HG03196 (cell line): Measurements from ENCODE around the gene RIMKLB.
"Not testable (repeated sequence)": the region's sequence is repeated elsewhere in the genome, so short reads cannot be mapped to it uniquely, and the experiment has no call there.

Experiments used
- ATAC-seq: cut with Tn5 transposase; IDR thresholded peaks from one replicate; pipeline ENCODE4 v1.9.1; 2021; ENCODE audit not compliant: unreplicated experiment

RIMKLB gene

DNA sequence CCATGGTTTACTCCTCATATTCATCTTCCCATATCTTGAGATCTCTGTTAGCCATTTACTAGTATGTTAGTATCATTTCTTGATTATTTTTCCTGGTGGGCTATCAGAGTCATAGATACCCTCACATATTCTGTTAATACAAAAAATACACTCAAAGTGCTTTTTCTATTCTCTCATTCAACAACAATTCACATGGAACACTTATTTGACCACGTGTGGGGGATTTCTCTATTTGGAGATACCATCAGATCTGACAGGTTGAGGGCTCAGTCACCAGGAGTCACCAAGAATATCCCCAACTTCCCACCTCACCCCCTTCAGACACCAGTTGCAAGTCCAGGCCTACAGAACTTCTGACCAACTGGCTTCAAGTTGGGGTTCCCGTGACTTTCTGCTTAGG lies 72.7 kb downstream of the RIMKLB start:
- no peak for ATAC-seq

DNA sequence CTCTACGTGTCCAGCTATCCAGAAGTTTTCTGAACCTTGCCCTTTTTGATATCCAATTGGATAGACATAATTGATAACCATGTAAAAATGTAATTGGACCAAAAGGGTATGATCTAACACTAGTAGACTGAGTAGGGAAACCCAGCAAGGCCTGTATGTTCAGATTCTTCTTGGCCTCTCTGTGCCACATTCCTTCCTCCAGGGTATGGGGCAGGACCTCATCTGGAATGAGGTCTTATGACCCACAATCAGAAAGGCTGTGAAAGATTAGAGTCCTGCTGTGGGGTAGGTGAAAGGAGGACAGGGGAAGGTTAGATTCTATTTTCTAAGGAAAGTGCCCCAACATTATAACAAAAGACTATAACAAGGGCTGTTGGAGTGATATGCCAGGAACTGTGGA lies 73.3 kb downstream of the RIMKLB start:
- ATAC-seq, result no peak

DNA sequence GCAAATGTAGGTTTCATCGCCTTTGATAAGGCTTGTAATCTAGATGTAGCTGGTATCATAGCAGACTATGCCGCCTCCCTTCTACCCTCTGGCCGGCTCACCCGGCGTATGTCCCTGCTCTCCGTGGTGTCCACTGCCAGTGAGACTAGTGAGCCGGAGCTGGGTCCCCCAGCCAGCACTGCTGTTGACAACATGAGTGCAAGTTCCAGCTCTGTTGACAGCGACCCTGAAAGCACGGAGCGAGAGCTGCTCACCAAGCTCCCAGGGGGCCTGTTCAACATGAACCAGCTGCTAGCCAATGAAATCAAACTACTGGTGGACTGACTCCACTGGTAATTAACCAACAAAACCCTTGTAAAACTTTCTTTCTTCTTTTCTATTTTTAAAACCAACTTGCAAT lies 75.7 kb downstream of the RIMKLB start:
- no peak for ATAC-seq

GRCh38 chr12:8779281-8779680 lies 81.5 kb downstream of the RIMKLB start:
- no peak for ATAC-seq

- no peak for ATAC-seq
Measured at GRCh38 chr12:8779862-8780261, 82.1 kb downstream of the RIMKLB start.

DNA sequence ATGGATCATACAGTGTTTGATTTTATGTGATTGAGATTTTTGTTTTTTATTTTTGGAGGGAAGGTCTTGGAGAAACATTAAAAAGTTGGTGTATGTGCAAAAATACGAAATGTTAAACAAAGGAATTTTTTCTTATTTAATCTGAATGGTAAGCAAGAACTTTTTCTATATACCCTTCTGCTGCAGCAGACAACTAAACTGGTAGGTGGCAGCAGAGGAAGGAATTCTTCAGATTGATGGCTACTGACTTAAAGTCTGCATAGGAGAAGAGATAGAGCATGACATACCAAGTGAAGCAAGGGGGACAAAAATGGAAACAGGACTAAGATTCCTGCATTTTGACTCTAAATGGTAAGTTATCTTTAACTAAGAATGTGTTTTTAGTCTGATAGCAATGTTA lies 82.6 kb downstream of the RIMKLB start:
- ATAC-seq, result no peak

GRCh38 chr12:8781381-8782127 lies 83.8 kb downstream of the RIMKLB start:
- ATAC-seq, result no peak

DNA sequence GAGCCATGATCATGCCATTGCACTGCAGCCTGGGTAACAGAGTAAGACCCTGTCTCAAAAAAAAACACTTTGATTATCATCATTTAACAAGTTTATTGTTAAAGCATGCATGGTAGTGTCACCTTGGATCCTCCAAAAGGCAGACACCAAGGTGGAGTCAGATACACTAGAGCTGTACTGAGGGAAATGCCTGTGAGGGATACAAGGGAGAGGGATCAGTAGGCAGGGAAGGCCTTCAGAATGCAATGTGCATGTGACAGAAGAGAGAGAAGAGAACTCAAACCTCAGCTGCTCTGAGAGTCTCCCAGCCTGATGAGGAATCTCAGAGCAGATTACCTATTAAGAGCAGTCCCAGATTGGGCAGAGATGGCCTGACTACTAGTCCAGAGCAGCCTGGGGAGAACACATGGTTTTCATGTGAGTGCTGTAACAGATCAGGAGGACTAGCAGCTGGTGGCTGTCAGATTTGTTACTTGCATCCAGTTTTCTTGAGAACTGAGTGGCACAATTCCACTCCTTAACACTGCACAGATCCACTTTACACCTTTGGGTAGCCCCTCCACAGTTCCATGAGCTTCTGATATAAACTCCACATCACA lies 86.6 kb downstream of the RIMKLB start:
- no peak for ATAC-seq

DNA sequence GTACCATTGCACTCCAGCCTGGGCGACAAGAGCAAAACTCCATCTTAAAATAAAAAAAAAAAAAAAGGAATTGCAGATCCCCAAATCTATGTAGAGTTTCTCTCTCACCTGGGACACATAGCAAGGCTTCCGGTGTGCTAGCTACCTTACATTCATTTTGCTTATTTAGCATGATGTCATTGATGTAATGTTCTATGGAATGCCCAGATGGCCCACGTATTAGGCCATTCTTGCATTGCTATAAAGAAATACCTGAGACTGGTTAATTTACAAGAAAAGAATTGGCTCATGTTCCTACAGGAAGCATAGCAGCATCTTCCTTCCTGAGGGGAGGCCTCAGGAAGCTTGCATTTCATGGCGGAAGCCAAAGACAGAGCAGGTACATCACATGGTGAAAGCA lies 87.7 kb downstream of the RIMKLB start:
- no peak for ATAC-seq

- ATAC-seq, result not testable (repeated sequence)
Measured at GRCh38 chr12:8787206-8787605, 89.4 kb downstream of the RIMKLB start.

- ATAC-seq, result not testable (repeated sequence)
Measured at GRCh38 chr12:8788706-8789105, 90.9 kb downstream of the RIMKLB start.

- not testable (repeated sequence) for ATAC-seq
Measured at GRCh38 chr12:8789341-8790013, 91.7 kb downstream of the RIMKLB start.

DNA sequence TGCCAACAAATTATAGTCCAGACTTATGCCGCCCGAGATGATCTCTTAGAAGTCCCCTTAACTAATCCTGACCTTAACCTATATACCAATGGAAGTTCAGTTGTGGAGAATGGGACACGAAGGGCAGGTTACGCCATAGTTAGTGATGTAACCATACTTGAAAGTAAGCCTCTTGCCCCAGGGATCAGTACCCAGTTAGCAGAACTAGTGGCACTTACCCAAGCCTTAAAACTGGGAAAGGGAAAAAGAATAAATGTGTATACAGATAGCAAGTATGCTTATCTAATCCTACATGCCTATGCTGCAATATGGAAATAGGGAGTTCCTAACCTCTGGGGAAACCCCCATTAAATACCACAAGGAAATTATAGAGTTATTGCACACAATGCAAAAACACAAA lies 95.4 kb downstream of the RIMKLB start:
- ATAC-seq, result not testable (repeated sequence)

DNA sequence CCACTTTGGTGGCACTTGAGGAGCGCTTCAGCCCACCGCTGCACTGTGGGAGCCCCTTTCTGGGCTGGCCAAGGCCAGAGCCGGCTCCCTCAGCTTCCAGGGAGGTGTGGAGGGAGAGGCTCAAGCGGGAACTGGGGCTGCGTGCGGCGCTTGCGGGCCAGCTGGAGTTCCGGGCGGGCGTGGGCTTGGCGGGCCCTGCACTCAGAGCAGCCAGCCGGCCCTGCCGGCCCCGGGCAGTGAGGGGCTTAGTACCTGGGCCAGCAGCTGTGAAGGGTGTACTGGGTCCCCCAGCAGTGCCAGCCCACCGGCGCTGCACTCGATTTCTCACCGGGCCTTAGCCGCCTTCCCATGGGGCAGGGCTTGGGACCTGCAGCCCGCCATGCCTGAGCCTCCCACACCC lies 96.8 kb downstream of the RIMKLB start:
- ATAC-seq, result not testable (repeated sequence)

GRCh38 chr12:8796831-8797626 lies 99.2 kb downstream of the RIMKLB start:
- ATAC-seq, result no peak

GRCh38 chr12:8801213-8801612 lies 103.4 kb downstream of the RIMKLB start:
- not testable (repeated sequence) for ATAC-seq

- not testable (repeated sequence) for ATAC-seq
Measured at GRCh38 chr12:8804833-8805232, 107.0 kb downstream of the RIMKLB start.

GRCh38 chr12:8805487-8805886 lies 107.7 kb downstream of the RIMKLB start:
- not testable (repeated sequence) for ATAC-seq

- ATAC-seq, result not testable (repeated sequence)
Measured at GRCh38 chr12:8807084-8807483, 109.3 kb downstream of the RIMKLB start.

GRCh38 chr12:8810112-8810511 lies 112.3 kb downstream of the RIMKLB start:
- not testable (repeated sequence) for ATAC-seq
